Kidney glomerular epithelial cell (primary cell): Measurements from ENCODE around the gene ANO7.

ENCODE experiments used
- DNase-seq: peaks from one replicate; lab custom pipeline; 2025; lab: John Stamatoyannopoulos, UW

ANO7 gene

DNA sequence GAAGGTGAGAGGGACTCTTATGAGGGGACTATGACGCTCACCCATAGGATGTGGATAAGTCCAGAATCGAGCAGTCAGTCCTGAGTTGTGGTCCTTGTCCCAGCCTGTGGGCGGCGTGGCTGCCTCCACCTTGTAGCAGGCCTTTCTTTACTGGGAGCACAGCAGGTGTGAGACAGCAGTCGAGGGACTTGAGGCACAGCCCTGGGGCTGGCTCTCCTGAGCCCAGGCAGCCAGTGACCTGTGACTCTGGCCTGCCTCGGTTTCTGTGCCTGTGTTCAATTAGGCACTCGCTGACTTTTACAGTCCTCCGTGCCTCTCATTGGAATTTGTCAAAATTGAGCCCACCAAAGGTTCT, 30.0 kb upstream of the ANO7 start:
- no peak for DNase-seq

DNA sequence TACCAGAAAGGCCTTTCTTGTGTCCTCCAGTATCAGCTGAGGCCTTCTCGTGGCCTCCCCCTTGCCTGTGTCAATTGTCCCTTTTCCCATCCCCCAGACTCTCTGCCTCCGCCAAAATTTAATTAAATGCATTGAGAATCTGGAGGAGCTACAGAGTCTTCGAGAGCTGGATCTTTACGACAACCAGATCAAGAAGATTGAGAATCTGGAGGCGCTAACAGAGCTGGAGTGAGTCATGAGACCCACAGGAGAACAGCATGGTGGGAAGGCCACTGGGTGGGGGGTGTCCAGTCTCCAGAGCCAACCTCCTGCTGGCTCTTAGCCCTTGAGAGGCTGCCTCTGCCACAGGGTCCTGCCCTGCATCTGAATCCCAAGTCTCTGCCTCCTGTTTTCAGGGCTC, 29.4 kb upstream of the ANO7 start:
- DNase-seq: no peak

DNA sequence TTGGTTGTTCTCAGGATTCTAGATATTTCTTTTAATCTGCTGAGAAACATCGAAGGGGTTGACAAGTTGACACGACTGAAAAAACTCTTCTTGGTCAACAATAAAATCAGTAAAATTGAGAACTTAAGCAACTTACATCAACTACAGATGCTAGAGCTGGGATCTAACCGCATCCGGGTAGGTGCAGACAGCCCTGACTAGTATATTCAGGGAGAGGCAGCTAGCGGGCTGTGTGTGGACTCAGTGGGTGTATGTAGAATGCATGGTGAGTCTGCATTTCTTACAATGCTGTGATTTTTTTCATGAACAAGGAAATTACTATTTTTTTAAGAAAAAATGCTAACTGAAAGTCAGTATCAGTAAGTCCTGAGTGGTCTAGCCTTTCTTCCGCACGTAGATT, 28.2 kb upstream of the ANO7 start:
- DNase-seq: no peak

DNA sequence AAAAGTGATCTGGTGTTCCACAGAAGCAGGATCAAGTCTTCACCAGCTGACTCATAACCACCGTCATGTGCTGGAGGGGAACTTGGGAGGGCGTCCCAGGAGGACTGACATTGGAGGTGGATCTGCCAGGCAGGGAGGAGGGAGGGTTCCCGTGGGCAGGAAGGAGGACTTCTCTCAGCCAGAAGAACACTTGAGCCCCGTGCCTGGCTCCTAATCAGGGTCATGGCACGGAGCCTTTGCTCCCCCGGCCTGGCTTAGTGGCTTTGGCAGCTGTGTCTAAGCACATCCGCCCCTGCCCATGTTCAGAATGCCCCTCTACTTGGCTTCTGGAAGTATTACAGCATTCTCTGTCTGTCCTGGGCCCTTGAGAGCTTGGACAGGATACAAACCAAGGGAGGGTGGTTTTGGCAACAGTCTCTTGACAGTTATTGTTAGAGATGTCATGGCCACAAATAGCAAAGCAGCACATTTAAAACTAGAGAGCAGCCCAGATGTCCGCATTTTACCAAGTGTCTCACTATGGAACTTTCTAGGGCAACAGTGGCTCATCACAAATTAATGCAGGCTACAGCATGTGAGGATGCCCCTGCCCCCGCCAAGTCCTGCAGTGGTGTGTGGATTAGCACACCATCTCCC, 26.7 kb upstream of the ANO7 start:
- DNase-seq: no peak

DNA sequence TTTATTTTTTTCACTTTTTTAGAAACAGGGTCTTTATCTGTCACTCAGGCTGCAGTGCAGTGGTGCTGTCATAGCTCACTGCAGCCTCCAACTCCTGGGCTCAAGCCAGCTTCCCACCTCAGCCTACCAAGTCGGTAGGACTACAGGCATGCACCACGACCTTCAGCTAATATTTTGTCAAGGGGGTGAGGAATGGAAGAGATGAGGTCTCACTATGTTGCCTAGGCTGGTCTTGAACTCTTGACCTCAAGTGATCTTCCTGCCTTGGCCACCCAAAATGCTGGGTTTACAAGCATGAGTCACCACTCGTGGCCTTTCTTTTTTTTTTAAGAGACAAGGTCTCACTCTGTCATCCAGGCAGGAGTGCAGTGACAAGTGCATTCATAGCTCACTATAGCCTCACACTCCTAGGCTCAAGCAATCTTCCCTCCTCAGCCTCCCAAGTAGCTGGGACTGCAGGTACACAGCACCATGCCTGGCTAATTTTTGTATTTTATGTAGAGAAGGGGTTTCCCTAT, 24.8 kb upstream of the ANO7 start:
- DNase-seq: no peak

DNA sequence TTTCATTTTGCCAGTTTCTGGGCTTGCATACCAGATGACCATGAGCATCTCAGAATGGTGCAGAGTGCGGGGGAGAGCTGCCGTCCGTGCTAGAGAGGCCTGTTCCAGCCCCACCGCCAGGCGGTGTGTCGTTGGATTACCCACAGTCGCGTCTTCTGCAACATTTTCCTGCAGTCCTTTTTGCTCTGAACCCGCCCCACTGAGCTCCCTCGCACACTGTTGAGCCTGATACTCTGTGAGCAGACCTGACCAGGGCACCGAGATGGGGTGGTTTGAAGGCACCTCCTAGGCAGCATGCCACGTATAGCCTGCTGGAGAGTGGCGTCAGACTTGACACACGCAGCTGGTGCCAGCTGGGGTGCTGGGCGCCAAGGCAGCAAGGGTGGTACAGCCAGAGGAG, 20.1 kb upstream of the ANO7 start:
- DNase-seq: no peak

DNA sequence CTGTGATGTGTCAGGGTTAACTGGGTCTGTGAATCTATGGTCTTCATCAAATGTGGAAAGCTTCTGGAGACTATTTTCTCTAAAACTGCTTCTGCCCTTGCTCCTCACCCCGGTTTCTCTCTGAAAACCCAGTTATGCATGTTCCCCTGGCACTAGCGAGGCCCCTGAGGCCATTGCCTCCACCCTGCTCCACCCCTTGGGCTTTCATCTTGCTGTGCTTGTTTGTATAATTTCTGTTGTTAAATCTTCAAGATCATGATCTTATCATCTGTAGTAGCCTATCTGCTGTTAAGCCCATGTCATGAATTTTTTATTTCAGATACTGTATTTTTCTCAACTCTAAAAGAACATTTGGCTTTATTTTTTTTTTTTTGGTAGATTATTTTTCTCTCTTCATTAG, 14.9 kb upstream of the ANO7 start:
- no peak for DNase-seq

DNA sequence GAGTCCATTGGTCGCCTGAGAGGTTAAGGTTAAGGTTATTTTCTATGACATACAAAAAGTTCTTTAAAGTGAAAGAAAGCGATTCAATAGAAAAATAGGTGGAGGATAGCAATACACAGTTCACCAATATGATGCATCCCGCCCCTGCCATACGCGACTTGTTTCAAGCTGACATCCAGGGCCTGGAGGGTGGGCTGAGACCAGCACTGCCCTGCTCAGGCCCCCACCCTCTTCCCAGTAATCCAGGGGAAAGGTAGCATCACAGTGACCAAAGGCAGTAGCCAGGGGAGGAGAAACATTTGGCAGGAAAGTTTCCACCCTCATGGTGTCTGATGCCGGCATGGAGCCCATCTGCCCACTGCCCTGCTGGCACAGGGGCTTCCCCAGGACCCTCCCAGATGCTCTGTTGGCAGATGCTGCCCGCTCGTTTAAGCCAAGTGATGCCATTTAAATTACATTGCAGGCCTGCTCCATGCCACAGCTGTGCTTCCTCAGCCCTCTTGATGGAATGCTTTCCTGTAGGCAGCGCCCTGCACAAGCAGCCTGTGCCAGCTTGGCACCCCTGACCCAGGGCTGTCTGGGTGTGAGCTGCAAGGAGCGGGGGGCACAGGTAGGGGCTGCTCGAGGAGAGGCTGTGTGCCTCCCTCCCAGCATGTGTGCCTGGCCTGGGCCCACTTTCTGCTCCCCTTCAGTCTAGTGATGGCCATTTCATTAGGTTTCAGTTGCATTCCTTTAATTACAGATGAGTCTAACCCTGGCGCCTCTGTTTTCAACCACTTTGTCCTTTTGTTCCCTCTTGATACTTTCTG, 10.7 kb upstream of the ANO7 start:
- no peak for DNase-seq

DNA sequence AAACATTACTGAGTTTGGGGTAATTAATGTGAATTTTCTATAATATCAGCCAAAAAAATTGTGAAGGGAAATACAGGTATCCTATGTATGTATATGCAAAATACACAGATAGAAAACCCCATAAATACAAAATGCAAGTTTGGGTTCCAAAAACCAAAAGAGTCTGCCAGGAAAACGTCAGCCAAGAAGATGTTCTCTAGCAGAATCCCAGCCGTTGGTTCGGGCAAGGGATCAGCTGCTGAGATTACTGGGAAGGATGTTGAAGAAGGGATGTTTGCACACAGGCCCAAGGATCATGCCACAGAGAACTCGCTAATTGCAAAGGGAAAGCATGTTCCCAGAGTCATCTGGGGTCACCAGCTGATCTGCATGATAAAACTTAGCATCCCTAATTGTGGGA, 9.5 kb upstream of the ANO7 start:
- DNase-seq: no peak

DNA sequence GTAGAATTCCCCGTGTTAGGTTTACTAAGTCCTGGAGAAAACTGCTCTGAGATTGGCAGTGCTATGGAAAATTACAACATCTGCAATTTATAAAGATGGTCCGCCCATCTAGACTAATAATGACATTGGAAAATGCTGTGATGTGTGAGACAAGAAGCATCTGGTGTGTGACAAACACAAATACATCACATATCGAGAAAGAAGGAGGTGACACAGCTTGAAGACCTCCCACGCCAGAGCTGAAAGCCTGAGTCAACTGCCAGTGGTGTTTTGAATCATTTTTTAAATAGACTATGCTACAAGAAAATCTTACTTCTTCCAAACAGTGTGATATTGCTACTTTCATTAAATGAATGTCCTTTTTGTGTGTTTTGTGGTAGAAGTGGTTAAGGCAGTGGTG, 8.6 kb upstream of the ANO7 start:
- no peak for DNase-seq

DNA sequence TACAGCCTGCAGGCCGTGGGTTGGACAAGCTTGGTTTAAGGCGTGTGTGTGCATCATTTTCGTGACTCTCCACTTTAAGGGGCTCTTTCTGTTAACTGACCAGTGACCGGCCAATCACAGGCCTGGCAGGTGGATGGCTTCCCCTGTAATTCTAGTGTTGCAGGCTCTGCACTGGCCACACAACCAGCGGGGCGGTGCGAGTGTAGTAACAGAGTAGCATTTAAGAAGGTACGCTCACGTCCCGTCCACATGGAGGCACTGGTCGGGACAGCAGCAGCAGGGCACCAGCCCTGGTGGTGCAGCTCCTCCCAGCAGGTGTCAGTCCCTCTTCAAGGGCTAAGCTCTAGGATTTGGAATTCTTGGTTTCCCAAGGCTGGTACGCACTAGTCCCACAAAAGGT, 8.0 kb upstream of the ANO7 start:
- no peak for DNase-seq

DNA sequence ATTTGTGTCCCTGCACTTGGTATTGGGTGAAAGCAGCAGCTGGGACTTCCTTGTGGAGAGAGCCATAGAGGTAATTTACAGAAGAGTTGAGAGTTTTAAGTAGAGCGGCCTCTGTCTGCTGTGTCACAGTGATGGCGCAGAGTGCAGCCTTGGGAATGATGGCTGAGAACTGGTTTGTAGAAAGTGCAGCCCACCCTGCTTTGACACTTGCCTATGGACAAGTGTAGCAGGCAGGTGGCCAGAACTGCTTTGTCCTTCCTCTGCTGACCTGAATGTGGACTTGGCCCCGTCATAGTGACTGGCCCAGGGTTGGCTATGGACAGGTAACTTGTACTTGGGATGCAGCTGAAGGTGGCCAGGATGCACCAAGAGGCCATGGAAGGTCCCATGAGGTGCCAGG, 6.4 kb upstream of the ANO7 start:
- no peak for DNase-seq

DNA sequence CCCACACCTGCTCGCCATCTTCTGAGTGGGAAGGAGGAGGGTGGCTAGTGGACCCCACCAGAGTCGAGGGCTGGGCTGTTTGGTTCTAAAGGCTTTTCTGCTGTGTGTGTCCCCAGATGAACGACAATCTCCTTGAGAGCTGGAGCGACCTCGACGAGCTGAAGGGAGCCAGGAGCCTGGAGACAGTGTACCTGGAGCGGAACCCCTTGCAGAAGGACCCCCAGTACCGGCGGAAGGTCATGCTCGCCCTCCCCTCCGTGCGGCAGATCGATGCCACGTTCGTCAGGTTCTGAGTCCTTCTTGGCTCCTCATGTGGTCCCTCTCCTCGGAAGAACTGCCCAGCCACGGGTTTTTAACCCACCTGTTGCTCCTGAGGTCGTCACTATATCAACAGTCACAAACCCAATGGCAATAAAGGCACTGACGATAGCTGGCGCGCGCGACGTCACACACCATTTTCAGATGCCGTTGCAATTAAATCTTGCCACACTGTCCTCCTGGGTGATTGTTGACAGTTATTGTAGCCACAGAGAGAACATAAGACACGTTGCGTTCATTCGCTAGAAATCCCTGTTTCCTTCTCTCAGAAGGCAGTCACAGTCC, 5.8 kb upstream of the ANO7 start:
- DNase-seq: no peak

DNA sequence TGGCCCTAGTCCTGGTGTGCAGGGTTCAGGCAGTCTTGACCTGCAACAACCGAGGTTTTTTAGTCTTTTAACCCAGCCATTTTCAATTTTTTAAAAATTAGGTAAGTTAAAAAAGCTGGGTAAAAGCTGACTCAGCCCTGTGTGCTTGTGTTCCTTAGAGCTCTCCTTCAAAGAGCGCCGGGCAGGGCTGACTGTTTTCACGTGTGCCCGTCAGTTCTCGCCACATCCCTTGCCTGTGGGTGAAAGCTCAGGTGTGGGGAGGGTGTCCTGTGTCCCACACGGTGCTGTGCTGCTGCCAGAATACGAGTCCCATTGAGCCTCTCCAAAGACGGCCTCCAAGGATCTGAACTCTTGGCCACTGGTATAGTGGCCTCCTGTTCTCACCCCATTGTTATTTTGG, 5.3 kb upstream of the ANO7 start:
- no peak for DNase-seq

DNA sequence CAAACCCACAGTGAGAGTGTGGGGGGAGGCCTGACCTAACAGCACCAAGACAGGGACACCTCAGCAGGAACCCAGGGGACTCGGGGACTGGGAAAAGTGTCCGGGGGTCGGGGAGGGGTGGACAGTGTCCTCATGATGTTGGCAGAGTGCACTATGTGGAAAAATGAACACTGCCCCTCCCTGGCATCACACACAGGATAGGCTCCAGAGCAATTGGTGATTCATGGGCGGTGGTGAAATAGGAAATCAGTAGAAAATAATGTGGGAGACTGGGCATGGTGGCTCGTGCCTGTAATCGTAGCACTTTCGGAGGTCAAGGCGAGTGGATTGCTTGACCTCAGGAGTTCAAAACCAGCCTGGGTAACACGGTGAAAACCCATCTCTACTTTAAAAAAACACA, 3.6 kb upstream of the ANO7 start:
- no peak for DNase-seq

DNA sequence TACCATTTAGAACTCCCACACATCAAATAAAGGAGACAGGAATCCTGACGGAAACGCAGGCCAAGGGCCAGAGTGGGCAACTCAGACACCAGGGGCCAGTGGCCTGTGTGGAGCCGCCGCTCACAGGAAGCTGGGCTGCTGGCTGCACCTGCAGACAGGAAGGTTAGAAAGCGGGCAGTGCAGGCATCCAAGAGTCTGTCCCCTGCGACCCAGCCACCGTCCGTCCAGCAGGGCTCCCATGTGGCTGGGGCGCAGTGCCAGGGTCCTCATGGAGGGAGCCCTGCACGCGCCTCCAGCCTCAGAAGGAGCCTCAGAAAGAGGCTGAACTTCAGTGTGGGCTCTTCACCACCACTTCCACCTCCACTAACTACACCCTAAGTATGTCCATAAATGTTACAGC, 2.5 kb upstream of the ANO7 start:
- DNase-seq: no peak

DNA sequence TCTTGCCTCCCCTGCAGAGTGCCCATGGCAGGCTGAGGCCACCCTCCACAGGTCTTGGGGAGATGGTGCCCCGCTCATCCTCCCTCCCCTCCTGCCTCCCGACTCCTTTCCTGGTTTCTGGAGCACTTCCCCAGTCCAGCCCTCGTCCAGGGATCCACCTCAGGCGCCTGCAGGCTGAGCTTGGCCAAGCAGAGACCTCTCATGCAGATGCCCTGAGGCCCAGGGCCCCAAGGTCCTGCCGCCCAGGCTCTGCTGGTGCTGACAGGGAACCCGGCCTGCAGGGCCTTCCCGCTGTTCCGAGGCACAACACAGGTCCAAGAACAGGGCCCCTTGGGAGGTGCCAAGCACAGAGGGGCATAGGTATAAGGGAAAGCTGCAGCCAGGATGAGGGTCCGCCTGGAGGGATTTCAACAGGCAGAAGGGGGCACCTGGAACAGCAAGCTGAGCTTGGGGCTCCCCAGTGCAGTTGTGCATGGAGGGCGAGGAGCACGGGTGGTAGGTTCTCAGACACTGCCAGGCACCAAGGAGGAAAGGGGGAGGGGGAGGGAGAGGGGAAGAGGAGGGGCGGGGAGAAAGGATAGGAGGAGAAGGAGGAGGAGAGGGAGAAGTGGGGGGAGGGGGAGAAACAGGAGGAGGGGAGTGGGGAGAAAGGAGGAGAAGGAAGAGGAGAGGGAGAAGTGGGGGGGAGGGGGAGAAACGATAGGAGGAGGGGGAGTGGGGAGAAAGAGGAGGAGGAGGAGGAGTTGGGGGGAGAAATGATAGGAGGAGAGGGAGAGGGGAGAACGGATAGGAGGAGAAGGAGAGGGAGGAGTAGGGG, 1.2 kb upstream of the ANO7 start:
- DNase-seq: no peak

DNA sequence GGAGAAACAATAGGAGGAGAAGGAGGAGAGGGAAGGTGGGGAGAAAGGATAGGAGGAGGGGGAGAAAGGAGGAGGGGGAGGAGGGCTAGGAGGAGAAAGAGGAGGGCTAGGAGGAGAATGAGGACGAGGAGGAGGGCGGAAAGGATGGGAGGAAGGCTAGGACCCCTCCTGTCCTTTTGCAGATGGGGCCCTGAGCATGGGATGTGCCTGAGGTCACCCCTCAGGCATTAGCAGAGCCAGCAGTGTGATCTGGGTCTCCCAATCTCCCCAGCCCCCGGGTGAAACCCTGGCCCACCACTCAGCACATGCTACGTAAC, 601 bp upstream of the ANO7 start:
- DNase-seq: no peak

DNA sequence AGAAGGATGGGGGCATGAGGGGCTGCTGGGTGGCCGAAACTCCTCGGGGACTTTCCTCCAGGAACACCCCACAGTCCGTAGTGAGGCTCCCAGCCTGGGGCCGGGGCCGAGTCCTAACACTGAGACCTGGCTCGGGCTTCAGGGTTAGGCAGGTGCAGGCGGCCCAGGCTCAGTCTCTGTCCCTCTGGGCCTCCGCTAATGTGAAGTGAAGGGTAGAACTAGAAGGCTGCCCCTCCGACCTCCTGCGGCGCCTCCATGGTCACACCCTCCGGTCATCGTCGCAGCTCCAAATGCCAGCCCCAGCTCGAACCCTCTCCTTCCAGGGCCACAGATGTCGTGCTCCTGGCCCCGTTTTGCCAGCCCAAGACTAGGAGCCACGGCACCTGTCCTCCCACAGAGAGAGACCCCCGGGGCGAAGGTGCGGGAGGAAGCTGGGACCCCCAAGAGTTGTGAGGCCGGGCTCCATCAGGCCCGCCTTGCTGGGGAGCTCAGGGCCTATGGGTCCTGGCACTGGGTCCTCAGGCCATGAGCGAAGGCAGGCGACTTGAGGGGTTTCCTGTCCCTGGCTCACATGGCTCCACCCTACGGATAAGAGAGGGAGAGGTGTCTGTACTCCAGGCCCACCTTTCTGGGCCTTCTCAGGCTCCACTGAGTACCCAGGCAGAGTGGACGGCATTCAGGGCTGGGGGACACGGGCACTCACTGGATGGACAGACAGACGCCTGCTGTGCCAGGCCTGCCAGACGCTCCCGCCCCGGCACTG, 797 bp downstream of the ANO7 start:
- DNase-seq: no peak

DNA sequence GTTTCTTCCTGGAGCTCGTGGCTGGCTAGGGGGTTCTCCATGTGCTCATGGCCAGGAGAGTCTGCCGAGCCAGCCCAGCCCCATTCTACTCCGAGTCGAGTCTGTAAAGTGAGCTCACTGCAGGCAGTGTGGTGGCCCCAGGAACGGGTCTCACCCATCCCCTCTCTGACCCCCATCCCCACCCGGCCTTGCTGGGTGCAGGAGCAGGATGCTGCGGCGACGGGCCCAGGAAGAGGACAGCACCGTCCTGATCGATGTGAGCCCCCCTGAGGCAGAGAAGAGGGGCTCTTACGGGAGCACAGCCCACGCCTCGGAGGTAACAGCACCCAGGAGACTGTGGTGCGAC, 1.4 kb downstream of the ANO7 start:
- no peak for DNase-seq

DNA sequence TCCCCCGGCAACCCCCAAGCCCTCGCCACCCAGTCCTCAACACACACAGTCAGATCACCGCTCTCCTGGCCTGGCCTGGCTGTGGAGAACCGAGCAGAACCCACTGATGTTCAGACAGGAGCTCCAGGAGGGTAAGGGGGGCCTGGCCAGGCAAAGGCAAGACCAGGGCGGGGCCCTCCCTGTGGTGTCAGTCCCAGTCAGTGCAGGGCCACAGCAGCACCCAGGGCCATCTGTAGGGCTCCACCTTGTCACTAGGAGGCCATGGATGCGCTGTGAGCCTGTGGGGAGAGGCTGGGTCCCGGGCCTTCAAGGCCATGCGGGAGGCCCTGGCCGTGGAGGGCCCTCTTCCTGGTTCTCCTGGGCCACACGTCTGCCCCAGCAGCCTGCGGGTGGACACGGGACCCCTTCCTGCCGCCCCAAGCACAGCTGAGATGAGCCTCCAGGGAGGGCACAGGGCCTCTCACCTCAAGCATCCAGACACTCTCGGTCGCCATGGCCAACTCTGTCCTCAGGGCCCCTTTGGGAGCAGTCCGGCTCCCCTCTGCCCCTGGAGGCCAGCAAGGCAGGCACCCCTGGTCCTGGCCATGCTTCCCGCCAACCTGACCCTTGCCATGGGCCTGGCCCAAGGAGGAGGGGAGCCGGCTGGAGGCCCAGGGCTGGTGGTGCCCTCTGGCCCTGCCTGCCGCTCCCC, 2.0 kb downstream of the ANO7 start:
- DNase-seq: no peak

DNA sequence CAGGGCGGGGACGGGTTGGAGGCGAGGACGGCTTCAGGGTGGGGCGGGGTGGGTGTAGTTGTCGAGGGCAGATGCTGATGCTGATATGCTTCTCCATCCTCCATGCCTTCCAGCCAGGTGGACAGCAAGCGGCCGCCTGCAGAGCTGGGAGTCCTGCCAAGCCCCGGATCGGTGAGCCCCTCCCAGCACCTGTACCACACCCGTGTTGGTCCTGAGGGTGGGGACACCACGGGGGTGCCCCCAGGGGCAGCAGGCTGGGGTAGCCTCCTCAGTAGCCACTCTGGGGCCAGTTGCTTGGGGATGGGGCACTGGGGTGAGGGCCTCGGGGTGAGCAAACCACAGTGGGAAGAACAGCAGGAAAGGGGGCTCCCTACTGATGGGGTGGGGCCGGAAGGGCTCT, 2.6 kb downstream of the ANO7 start:
- no peak for DNase-seq
